ENCODE data around the gene CLDN11. TPM values are rescaled to one million over a fixed set of nuclear protein-coding genes. Genes with fewer than 3 reads are reported as not detected.
A peak's percentile ranks its signal among the peaks of the same experiment; 100 is the strongest.

CLDN11 gene
- total RNA-seq, 1 donor from 2014 or later, result 86.8 TPM

GRCh38 chr3:170442947-170443346 is 24.3 kb downstream of the CLDN11 start:
- Mint-ChIP-seq H3K27ac (no peak overlapping the region), H3K27me3 (no peaks in the 10 kb centered on the region), H3K9me3 (no peaks in the 10 kb centered on the region), H3K36me3 (no peaks in the 10 kb centered on the region), H3K4me3 (no peak overlapping the region), H3K4me1 (ENCODE audit: unreplicated experiment) (peaks cover 12% of the 10 kb centered on the region)
- no peak for TF ChIP-seq CTCF (conservative IDR thresholded peaks at IDR 0.05)
- no peak for DNase-seq (ENCODE audit: extremely low spot score, unreplicated experiment)

GRCh38 chr3:170443457-170443856 is 24.8 kb downstream of the CLDN11 start:
- no peaks in the 10 kb centered on the region for H3K27me3 Mint-ChIP-seq
- H3K9me3 Mint-ChIP-seq, result no peaks in the 10 kb centered on the region
- H3K27ac Mint-ChIP-seq, result no peak overlapping the region
- no peak for TF ChIP-seq CTCF (conservative IDR thresholded peaks at IDR 0.05)
- no peak overlapping the region for H3K4me3 Mint-ChIP-seq
- no peaks in the 10 kb centered on the region for H3K36me3 Mint-ChIP-seq
- peaks cover 15% of the 10 kb centered on the region for H3K4me1 Mint-ChIP-seq (ENCODE audit: unreplicated experiment)
- no peak for DNase-seq (ENCODE audit: extremely low spot score, unreplicated experiment)

- H3K4me1 Mint-ChIP-seq (ENCODE audit: unreplicated experiment), result peaks cover 26% of the 10 kb centered on the region
- no peaks in the 10 kb centered on the region for H3K9me3 Mint-ChIP-seq
- peak overlapping the region; percentile 27 for H3K4me3 Mint-ChIP-seq
- TF ChIP-seq CTCF (conservative IDR thresholded peaks at IDR 0.05), result no peak
- H3K27ac Mint-ChIP-seq, result peak overlapping the region; percentile 10
- DNase-seq (ENCODE audit: extremely low spot score, unreplicated experiment), result no peak
- H3K36me3 Mint-ChIP-seq, result no peaks in the 10 kb centered on the region
- no peaks in the 10 kb centered on the region for H3K27me3 Mint-ChIP-seq
Observed at GRCh38 chr3:170448584-170448983, 29.9 kb downstream of the CLDN11 start.

GRCh38 chr3:170450039-170450438 is 31.4 kb downstream of the CLDN11 start:
- H3K4me3 Mint-ChIP-seq, result no peak overlapping the region
- no peaks in the 10 kb centered on the region for H3K36me3 Mint-ChIP-seq
- H3K27ac Mint-ChIP-seq, result no peak overlapping the region
- TF ChIP-seq CTCF (conservative IDR thresholded peaks at IDR 0.05), result no peak
- H3K9me3 Mint-ChIP-seq, result peaks cover 8% of the 10 kb centered on the region
- no peak for DNase-seq (ENCODE audit: extremely low spot score, unreplicated experiment)
- H3K27me3 Mint-ChIP-seq, result no peaks in the 10 kb centered on the region
- peaks cover 32% of the 10 kb centered on the region for H3K4me1 Mint-ChIP-seq (ENCODE audit: unreplicated experiment)

GRCh38 chr3:170454509-170454908 is 35.8 kb downstream of the CLDN11 start:
- Mint-ChIP-seq H3K27ac (no peak overlapping the region), H3K9me3 (peaks cover 8% of the 10 kb centered on the region), H3K4me1 (ENCODE audit: unreplicated experiment) (peaks cover 15% of the 10 kb centered on the region), H3K36me3 (no peaks in the 10 kb centered on the region), H3K27me3 (peaks cover 6% of the 10 kb centered on the region), H3K4me3 (peak overlapping the region; percentile 29)
- TF ChIP-seq CTCF (conservative IDR thresholded peaks at IDR 0.05), result no peak
- DNase-seq (ENCODE audit: extremely low spot score, unreplicated experiment), result no peak

- H3K9me3 Mint-ChIP-seq, result peaks cover 8% of the 10 kb centered on the region
- DNase-seq (ENCODE audit: extremely low spot score, unreplicated experiment), result no peak
- no peak overlapping the region for H3K27ac Mint-ChIP-seq
- H3K36me3 Mint-ChIP-seq, result no peaks in the 10 kb centered on the region
- H3K4me1 Mint-ChIP-seq (ENCODE audit: unreplicated experiment), result peaks cover 16% of the 10 kb centered on the region
- peaks cover 13% of the 10 kb centered on the region for H3K27me3 Mint-ChIP-seq
- no peak overlapping the region for H3K4me3 Mint-ChIP-seq
- no peak for TF ChIP-seq CTCF (conservative IDR thresholded peaks at IDR 0.05)
Observed at GRCh38 chr3:170458285-170458684, 39.6 kb downstream of the CLDN11 start.
